ENCODE measurements around the gene FAM171A1. TPM values are rescaled to one million over a fixed set of nuclear protein-coding genes. Genes with fewer than 3 reads are reported as not detected.
"Not testable (repeated sequence)": the region's sequence is repeated elsewhere in the genome, so short reads cannot be mapped to it uniquely, and the experiment has no call there.

Gene FAM171A1
- total RNA-seq, 1 donor from 2014 or later, result 2.9 TPM

DNA sequence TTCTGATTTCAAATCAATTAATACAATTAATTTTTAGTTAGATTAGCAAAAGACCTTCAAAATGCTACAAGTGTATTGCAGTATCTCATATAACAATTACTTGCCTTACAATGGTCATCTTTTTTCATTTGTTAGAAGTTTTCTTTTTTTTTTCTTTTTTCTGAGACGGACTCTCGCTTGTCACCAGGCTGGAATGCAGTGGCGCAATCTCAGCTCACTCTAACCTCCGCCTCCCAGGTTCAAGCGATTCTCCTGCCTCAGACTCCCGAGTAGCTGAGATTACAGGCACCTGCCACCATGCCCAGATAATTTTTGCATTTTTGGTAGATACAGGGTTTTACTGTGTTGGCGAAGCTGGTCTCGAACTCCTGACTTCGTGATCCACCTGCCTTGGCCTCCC is 95.0 kb downstream of the FAM171A1 start:
- H3K27ac Mint-ChIP-seq; H3K36me3 Mint-ChIP-seq (ENCODE audit: low read depth); intact Hi-C loops (cut with micrococcal nuclease); H3K4me1 Mint-ChIP-seq (ENCODE audit: low read depth); H3K9me3 Mint-ChIP-seq; H3K4me3 Mint-ChIP-seq (ENCODE audit: low read depth); DNase-seq (ENCODE audit: low spot score): not testable (repeated sequence)
- peaks cover 20% of the 10 kb centered on the region for H3K27me3 Mint-ChIP-seq (ENCODE audit: low read depth)

DNA sequence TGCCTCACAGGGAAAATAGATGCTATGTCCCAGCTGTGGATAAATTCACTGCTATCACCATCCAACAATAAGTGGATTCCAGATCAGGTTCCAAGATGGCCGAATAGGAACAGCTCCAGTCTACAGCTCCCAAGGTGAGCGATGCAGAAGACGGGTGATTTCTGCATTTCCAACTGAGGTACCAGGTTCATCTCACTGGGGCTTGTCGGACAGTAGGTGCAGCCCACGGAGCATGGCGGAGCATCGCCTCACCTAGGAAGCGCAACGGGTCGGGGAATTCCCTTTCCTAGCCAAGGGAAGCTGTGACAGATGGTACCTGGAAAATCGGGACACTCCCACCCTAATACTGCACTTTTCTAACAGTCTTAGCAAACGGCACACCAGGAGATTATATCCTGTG is 101.3 kb downstream of the FAM171A1 start:
- H3K36me3 Mint-ChIP-seq (ENCODE audit: low read depth); H3K27ac Mint-ChIP-seq; H3K4me3 Mint-ChIP-seq (ENCODE audit: low read depth); H3K4me1 Mint-ChIP-seq (ENCODE audit: low read depth); intact Hi-C loops (cut with micrococcal nuclease); DNase-seq (ENCODE audit: low spot score); H3K9me3 Mint-ChIP-seq: not testable (repeated sequence)
- H3K27me3 Mint-ChIP-seq (ENCODE audit: low read depth), result peaks cover 23% of the 10 kb centered on the region

DNA sequence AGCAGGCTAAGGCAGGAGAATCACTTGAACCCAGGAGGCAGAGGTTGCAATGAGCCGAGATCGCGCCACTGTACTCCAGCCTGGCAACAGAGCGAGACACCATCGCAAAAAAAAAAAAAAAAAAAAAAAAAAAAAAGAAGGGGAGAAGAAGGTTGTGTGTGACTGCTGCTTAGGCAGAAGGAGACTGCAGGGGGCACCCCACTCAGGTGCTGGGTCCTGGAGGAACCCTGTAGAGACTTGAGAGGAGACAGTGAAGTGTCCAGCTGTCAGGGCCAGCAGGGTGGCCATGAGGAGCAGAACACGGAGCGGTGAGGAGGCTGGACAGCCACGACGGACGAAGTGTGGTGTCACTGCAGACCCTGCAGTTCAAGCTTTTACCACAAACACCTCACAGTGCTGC is 103.6 kb downstream of the FAM171A1 start:
- H3K27ac Mint-ChIP-seq, result no peak overlapping the region
- intact Hi-C loops (cut with micrococcal nuclease), result no loop called here

DNA sequence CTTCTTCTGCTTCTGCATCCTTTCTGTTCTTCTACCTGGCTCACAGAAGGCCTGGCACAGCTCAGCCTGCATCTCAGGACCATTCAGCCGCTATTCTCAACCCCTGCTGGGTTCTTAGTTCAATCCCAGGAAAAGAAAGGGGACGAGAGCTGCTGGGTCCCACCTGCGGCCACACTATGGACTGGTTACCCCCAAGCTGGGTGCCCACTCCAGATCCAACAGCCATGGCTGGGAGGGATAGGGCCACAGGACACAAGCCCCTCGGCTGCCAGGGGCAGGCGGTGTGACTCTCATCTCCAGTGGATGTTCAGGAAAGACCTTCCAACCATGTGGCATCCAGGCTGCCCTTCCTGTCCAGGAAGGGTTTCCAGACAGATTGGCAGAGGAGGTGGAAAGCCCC is 105.0 kb downstream of the FAM171A1 start:
- DNase-seq (ENCODE audit: low spot score), result no peak
- Mint-ChIP-seq H3K4me1 (ENCODE audit: low read depth) (no peaks in the 10 kb centered on the region), H3K36me3 (ENCODE audit: low read depth) (no peaks in the 10 kb centered on the region), H3K27ac (no peak overlapping the region), H3K27me3 (ENCODE audit: low read depth) (peaks cover 5% of the 10 kb centered on the region), H3K9me3 (no peaks in the 10 kb centered on the region), H3K4me3 (ENCODE audit: low read depth) (no peak overlapping the region)
- intact Hi-C loops (cut with micrococcal nuclease), result no loop called here

More for the DNA sequence above, 103.6 kb downstream of the FAM171A1 start:
- Mint-ChIP-seq H3K9me3 (no peaks in the 10 kb centered on the region), H3K27me3 (ENCODE audit: low read depth) (peaks cover 13% of the 10 kb centered on the region), H3K4me1 (ENCODE audit: low read depth) (no peaks in the 10 kb centered on the region), H3K36me3 (ENCODE audit: low read depth) (no peaks in the 10 kb centered on the region), H3K4me3 (ENCODE audit: low read depth) (no peak overlapping the region)
- DNase-seq (ENCODE audit: low spot score), result no peak

DNA sequence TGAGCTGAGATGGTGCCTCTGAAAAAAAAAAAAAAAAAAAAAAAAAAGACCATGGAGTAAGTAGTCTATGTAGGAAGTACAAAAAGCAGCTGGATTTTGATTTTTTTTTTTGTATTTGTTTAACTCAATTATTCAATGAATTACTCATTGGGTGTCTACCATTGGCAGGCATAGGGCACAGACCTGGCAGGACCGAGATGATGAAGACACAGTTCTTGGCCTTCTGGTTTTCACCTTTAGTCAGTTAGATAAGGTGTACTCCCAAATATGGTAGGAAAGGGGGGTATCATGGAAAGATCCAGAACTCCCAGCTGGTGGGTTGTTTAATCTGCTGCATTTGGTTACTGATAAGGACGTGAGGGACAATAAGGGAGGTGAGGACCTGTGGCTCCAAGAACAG is 105.5 kb downstream of the FAM171A1 start:
- H3K27ac Mint-ChIP-seq, result no peak overlapping the region
- intact Hi-C loops (cut with micrococcal nuclease), result no loop called here

DNA sequence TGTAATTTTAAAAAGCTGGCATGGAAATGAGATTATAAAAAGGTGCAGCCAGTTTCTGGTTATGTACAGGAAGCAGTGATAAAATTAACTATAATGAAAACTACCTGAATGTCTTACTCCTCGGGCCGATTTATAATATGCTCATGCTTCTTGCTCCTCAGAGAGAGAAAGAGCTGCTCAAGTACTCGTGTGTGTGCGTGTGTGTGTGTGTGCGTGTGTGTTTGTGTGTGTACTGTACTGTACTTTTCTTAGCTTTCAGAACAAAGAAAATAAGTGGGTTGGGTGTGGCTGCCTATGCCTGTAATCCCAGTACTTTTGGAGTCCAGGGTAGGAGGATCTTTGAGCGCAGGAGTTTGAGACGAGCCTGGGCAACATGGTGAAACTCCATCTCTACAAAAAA is 106.0 kb downstream of the FAM171A1 start:
- Mint-ChIP-seq H3K27me3 (ENCODE audit: low read depth) (peaks cover 2% of the 10 kb centered on the region), H3K4me3 (ENCODE audit: low read depth) (no peak overlapping the region), H3K9me3 (no peaks in the 10 kb centered on the region), H3K27ac (no peak overlapping the region), H3K36me3 (ENCODE audit: low read depth) (no peaks in the 10 kb centered on the region), H3K4me1 (ENCODE audit: low read depth) (no peaks in the 10 kb centered on the region)
- no peak for DNase-seq (ENCODE audit: low spot score)
- intact Hi-C loops (cut with micrococcal nuclease), result no loop called here

More for the DNA sequence above, 105.5 kb downstream of the FAM171A1 start:
- no peaks in the 10 kb centered on the region for H3K4me1 Mint-ChIP-seq (ENCODE audit: low read depth)
- no peak for DNase-seq (ENCODE audit: low spot score)
- no peaks in the 10 kb centered on the region for H3K36me3 Mint-ChIP-seq (ENCODE audit: low read depth)
- H3K9me3 Mint-ChIP-seq, result no peaks in the 10 kb centered on the region
- no peak overlapping the region for H3K4me3 Mint-ChIP-seq (ENCODE audit: low read depth)
- H3K27me3 Mint-ChIP-seq (ENCODE audit: low read depth), result peaks cover 2% of the 10 kb centered on the region

DNA sequence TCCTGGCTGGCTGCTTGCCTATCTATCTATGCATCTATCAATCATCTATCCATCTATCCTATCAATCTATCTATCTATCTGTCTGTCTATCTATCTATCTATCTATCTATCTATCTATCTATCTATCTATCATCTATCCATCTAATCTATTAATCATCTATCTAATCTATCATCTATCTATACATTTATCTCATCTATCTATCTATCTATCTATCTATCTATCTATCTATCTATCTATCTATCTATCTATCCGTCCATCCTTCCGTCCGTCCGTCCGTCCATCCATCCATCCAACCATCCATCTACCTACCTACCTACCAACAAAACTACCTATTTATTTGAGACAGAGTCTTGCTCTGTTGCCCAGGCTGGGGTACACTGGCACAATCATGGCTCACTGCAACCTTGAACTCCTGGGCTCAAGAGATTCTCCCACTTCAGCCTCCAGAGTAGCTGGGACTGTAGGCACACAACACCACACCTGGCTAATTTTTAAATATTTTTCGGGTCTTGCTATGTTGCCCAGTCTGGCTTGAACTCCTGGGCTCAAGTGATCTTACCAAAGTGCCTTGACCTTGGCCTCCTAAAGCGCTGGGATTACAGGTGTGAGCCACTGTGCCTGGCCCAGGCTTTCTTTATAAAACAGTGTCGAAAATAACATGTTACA is 107.3 kb downstream of the FAM171A1 start:
- intact Hi-C loops (cut with micrococcal nuclease), result no loop called here
- no peaks in the 10 kb centered on the region for H3K36me3 Mint-ChIP-seq (ENCODE audit: low read depth)

DNA sequence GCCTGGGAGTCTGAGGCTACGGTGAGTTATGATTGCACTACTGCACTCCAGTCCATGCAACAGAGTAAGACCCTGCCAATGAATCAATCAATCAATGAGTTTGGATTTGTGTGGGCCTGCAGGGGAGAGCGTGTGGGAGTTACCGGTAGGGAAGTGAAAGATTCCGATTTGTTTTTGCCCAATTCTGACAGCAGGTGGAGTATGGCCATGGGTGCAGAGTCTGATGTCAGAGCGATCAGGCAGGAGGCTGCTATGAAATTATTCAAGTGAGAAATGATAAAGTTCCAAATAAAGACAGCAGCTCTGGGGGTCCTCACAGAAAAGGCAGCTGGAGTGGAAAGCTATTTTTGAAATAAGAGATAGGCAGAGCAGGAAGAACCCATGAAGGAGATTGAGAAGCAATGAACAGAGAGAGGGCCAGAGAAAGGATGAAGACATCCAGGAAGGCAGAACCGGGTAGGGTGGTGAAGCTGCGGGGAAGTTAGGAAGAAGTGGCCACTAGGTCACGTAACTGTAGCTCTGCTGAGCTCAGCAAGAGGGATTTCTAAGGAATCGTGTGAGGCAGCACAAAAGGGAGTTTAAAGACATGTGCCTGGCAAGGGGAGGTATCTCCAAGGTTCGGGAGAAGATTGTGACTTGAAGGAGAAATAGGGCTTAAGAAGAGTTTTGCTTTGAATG is 108.9 kb downstream of the FAM171A1 start:
- Mint-ChIP-seq H3K4me1 (ENCODE audit: low read depth) (no peaks in the 10 kb centered on the region), H3K4me3 (ENCODE audit: low read depth) (no peak overlapping the region), H3K36me3 (ENCODE audit: low read depth) (no peaks in the 10 kb centered on the region), H3K27ac (no peak overlapping the region), H3K9me3 (no peaks in the 10 kb centered on the region), H3K27me3 (ENCODE audit: low read depth) (no peaks in the 10 kb centered on the region)
- no peak for DNase-seq (ENCODE audit: low spot score)
- intact Hi-C loops (cut with micrococcal nuclease), result no loop called here

More for the DNA sequence above, 107.3 kb downstream of the FAM171A1 start:
- Mint-ChIP-seq H3K4me3 (ENCODE audit: low read depth) (no peak overlapping the region), H3K9me3 (no peaks in the 10 kb centered on the region), H3K4me1 (ENCODE audit: low read depth) (no peaks in the 10 kb centered on the region), H3K27me3 (ENCODE audit: low read depth) (no peaks in the 10 kb centered on the region), H3K27ac (no peak overlapping the region)
- no peak for DNase-seq (ENCODE audit: low spot score)

DNA sequence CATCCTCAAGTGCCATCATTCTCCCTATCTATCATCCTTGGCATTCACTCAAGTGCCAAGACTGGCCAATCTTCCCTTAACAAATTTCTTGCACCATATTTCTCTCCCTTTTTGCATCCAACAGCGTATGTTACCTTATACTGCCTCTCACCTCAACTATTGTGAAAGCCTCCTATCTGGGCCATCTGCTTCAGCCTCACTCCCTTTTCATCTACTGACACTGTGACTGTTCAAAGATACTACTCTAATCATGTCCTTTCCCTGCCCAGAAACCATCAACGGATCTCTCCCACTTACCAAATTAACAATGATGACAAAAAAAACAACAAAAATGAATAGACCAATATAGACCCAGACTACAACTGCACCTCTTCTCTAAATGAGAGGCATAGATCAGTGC is 112.0 kb downstream of the FAM171A1 start:
- intact Hi-C loops (cut with micrococcal nuclease), result no loop called here
- H3K27ac Mint-ChIP-seq, result no peak overlapping the region
- no peak overlapping the region for H3K4me3 Mint-ChIP-seq (ENCODE audit: low read depth)
- no peak for DNase-seq (ENCODE audit: low spot score)
- H3K27me3 Mint-ChIP-seq (ENCODE audit: low read depth), result peaks cover 5% of the 10 kb centered on the region
- H3K36me3 Mint-ChIP-seq (ENCODE audit: low read depth), result no peaks in the 10 kb centered on the region
- no peaks in the 10 kb centered on the region for H3K9me3 Mint-ChIP-seq
- H3K4me1 Mint-ChIP-seq (ENCODE audit: low read depth), result peaks cover 11% of the 10 kb centered on the region

DNA sequence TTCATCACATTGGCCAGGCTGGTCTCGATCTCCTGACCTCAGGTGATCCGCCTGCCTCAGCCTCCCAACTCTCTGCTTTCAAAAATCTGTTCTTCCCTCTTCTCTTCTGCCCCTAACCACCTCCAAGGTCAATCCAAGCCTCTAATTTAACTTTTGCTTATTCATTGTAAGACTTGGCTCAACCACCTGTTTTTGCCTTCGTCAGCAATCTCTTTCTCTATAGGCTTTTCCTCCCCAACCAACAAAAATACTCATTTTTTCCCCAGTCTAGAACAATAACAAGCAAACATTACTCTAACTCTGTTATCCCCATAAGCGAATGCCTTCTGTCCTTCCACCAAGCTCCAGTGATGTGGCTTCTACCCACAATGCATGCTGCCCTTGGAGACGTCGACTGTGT is 112.8 kb downstream of the FAM171A1 start:
- Mint-ChIP-seq H3K4me3 (ENCODE audit: low read depth) (no peak overlapping the region), H3K9me3 (no peaks in the 10 kb centered on the region), H3K27ac (no peak overlapping the region), H3K4me1 (ENCODE audit: low read depth) (peaks cover 18% of the 10 kb centered on the region), H3K27me3 (ENCODE audit: low read depth) (peaks cover 5% of the 10 kb centered on the region), H3K36me3 (ENCODE audit: low read depth) (no peaks in the 10 kb centered on the region)
- DNase-seq (ENCODE audit: low spot score), result no peak
- intact Hi-C loops (cut with micrococcal nuclease), result no loop called here

DNA sequence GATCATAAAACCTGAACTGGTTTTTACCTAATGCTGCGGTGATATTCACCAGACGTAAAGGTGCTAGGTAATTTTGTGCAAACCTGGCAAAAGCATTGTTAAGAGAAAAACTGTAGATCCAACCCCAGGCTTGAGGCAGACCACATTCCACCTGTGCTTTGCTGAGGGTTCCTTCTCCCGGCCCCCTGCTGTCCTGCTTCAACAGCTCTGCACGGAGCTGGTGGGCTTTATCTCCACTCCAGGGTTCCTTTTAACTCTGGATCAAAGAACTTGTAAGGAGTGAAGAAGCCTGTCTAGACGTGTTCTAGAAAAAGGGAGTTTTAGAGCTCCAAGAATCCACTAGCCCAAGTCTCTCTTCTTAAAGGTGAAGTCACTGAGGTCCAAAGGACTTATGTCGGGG is 115.1 kb downstream of the FAM171A1 start:
- no peaks in the 10 kb centered on the region for H3K36me3 Mint-ChIP-seq (ENCODE audit: low read depth)
- H3K4me1 Mint-ChIP-seq (ENCODE audit: low read depth), result peaks cover 20% of the 10 kb centered on the region
- peaks cover 5% of the 10 kb centered on the region for H3K27me3 Mint-ChIP-seq (ENCODE audit: low read depth)
- DNase-seq (ENCODE audit: low spot score), result no peak
- H3K9me3 Mint-ChIP-seq, result no peaks in the 10 kb centered on the region
- intact Hi-C loops (cut with micrococcal nuclease), result no loop called here
- H3K4me3 Mint-ChIP-seq (ENCODE audit: low read depth), result no peak overlapping the region
- H3K27ac Mint-ChIP-seq, result no peak overlapping the region

DNA sequence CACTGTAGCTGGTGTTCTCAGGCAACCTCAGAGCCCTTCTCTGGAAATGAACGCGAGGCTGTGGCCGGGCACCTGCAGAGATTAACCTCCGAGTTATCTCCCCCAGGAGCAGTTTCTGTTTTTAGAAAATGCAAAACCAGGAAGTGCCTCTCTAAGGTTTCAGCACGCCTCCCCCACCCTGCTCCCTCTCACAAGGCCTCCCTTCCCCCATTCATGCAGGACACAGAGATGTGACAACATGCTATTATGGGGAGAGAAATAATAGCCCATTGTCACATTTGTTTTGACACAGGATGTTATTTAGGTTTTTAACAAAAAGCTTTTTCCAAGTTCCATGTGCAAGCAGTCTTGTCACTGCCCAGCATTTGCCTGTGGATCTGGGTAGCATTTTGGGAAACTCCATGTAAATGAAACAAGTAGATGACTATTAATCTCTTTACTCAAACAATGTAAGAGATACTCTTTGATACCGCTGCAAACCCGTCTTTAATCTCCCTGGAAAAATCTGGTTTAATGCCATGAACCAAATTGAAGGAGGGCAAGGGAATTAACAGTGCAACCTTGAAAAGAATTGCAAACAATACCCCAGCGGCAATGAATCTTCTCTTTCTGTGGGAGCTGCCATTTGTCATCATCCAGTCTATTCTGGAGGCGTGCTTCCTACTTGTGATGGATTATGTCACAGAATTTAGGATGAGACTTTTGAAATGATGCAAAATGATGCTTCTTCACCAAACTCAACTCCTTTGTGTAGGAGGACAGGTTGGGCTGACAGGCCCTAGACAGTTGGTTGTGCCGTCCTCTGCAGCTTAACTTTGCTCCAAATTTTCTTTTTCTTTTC is 116.1 kb downstream of the FAM171A1 start:
- peaks cover 20% of the 10 kb centered on the region for H3K4me1 Mint-ChIP-seq (ENCODE audit: low read depth)
- intact Hi-C loops (cut with micrococcal nuclease), result loop anchor here (5.0 kb wide), 1 partner anchor 88 kb away; the partner anchor contains the start of gene NMT2
- H3K9me3 Mint-ChIP-seq, result no peaks in the 10 kb centered on the region
- peak overlapping the region; percentile 36 for H3K27ac Mint-ChIP-seq
- peaks cover 5% of the 10 kb centered on the region for H3K27me3 Mint-ChIP-seq (ENCODE audit: low read depth)
- peak; percentile 17 for DNase-seq (ENCODE audit: low spot score)
- no peaks in the 10 kb centered on the region for H3K36me3 Mint-ChIP-seq (ENCODE audit: low read depth)
- peak overlapping the region; percentile 79 for H3K4me3 Mint-ChIP-seq (ENCODE audit: low read depth)
